Measurements from ENCODE around the gene CCL24.
"Not testable (repeated sequence)": the region's sequence is repeated elsewhere in the genome, so short reads cannot be mapped to it uniquely, and the experiment has no call there.

Gene CCL24

GRCh38 chr7:75813781-75814236 lies at the start of gene CCL24:
Gene CCL24 (minus strand): TSS chr7:75813806. CDS start chr7:75813715, 91 bp downstream.
- no peak for DNase-seq (ENCODE audit: low read depth, low spot score)
- H3K4me3 ChIP-seq (ENCODE audit: low read depth, low read length): no peak within 1 kb of the TSS
- ChIA-PET POLR2A (no interaction called here), CTCF (no interaction called here)
- TF ChIP-seq CTCF (IDR thresholded peaks at IDR 0.05; ENCODE audit: insufficient read depth, low read length, missing control alignments): no peak

- no peak overlapping the region for H3K4me3 ChIP-seq (ENCODE audit: low read depth, low read length)
- DNase-seq (ENCODE audit: low read depth, low spot score): no peak
- POLR2A ChIA-PET: no interaction called here
- no peak for TF ChIP-seq CTCF (IDR thresholded peaks at IDR 0.05; ENCODE audit: insufficient read depth, low read length, missing control alignments)
- CTCF ChIA-PET: interaction anchor here (1.0 kb wide), 1 partner anchor 159 kb away, joined by 5 read pairs; no protein-coding TSS in a partner anchor
Observed at GRCh38 chr7:75861636-75862035, 48.0 kb upstream of the CCL24 start.

GRCh38 chr7:75858410-75858809 lies 44.8 kb upstream of the CCL24 start:
- no peak for TF ChIP-seq CTCF (IDR thresholded peaks at IDR 0.05; ENCODE audit: insufficient read depth, low read length, missing control alignments)
- ChIA-PET CTCF (interaction anchor here (1.2 kb wide), 1 partner anchor 162 kb away, joined by 3 read pairs; no protein-coding TSS in a partner anchor), POLR2A (no interaction called here)
- DNase-seq (ENCODE audit: low read depth, low spot score): no peak
- H3K4me3 ChIP-seq (ENCODE audit: low read depth, low read length): no peak overlapping the region

GRCh38 chr7:75856536-75856935 lies 42.9 kb upstream of the CCL24 start:
- no peak for DNase-seq (ENCODE audit: low read depth, low spot score)
- CTCF ChIA-PET: no interaction called here
- TF ChIP-seq CTCF (IDR thresholded peaks at IDR 0.05; ENCODE audit: insufficient read depth, low read length, missing control alignments): no peak
- no peak overlapping the region for H3K4me3 ChIP-seq (ENCODE audit: low read depth, low read length)
- POLR2A ChIA-PET: no interaction called here

GRCh38 chr7:75854813-75855345 lies 41.3 kb upstream of the CCL24 start:
- DNase-seq (ENCODE audit: low read depth, low spot score); H3K4me3 ChIP-seq (ENCODE audit: low read depth, low read length); POLR2A ChIA-PET: not testable (repeated sequence)
- CTCF ChIA-PET: interaction anchor here (4.2 kb wide), 1 partner anchor 12 kb away, joined by 14 read pairs; no protein-coding TSS in a partner anchor

GRCh38 chr7:75854233-75854632 lies 40.6 kb upstream of the CCL24 start:
- ChIA-PET POLR2A (no interaction called here), CTCF (interaction anchor here (4.2 kb wide), 1 partner anchor 12 kb away, joined by 14 read pairs; no protein-coding TSS in a partner anchor)
- TF ChIP-seq CTCF (IDR thresholded peaks at IDR 0.05; ENCODE audit: insufficient read depth, low read length, missing control alignments): no peak
- DNase-seq (ENCODE audit: low read depth, low spot score): no peak
- H3K4me3 ChIP-seq (ENCODE audit: low read depth, low read length): no peak overlapping the region

GRCh38 chr7:75850235-75850634 lies 36.6 kb upstream of the CCL24 start:
- DNase-seq (ENCODE audit: low read depth, low spot score): no peak
- TF ChIP-seq CTCF (IDR thresholded peaks at IDR 0.05; ENCODE audit: insufficient read depth, low read length, missing control alignments): no peak
- CTCF ChIA-PET: no interaction called here
- no peak overlapping the region for H3K4me3 ChIP-seq (ENCODE audit: low read depth, low read length)
- POLR2A ChIA-PET: interaction anchor here (0.5 kb wide), 1 partner anchor 176 kb away, joined by 4 read pairs; no protein-coding TSS in a partner anchor

All from AG04449 (cell line).